GM19193 (cell line): ENCODE results near the gene DNMT1.

Source experiments
- POLR2A ChIP-seq: IDR thresholded peaks from 4 replicates; pipeline ENCODE4 v1.6.1; 2011; ENCODE audit not compliant: insufficient read depth, insufficient read length; ENCODE audit errors: extremely low read depth

Gene DNMT1

GRCh38 chr19:10137751-10138682, 56.7 kb downstream of the DNMT1 start:
- no peak for TF ChIP-seq POLR2A

GRCh38 chr19:10136936-10137335, 57.8 kb downstream of the DNMT1 start:
- no peak for TF ChIP-seq POLR2A

- no peak for TF ChIP-seq POLR2A
These were observed 59.0 kb downstream of the DNMT1 start for GRCh38 chr19:10135551-10136334.

- TF ChIP-seq POLR2A, result no peak
These were observed 60.7 kb downstream of the DNMT1 start for GRCh38 chr19:10134040-10134439.

- TF ChIP-seq POLR2A, result no peak
These were observed 61.2 kb downstream of the DNMT1 start for GRCh38 chr19:10133596-10133995.

GRCh38 chr19:10132905-10133304, 61.8 kb downstream of the DNMT1 start:
- no peak for TF ChIP-seq POLR2A

- no peak for TF ChIP-seq POLR2A
These were observed 68.5 kb downstream of the DNMT1 start for GRCh38 chr19:10126213-10126639.

- no peak for TF ChIP-seq POLR2A
These were observed 70.3 kb downstream of the DNMT1 start for GRCh38 chr19:10124429-10124828.

GRCh38 chr19:10122045-10122444, 72.7 kb downstream of the DNMT1 start:
- no peak for TF ChIP-seq POLR2A

- TF ChIP-seq POLR2A, result no peak
These were observed 74.1 kb downstream of the DNMT1 start for GRCh38 chr19:10120538-10121189.

GRCh38 chr19:10118960-10119359, 75.8 kb downstream of the DNMT1 start:
- TF ChIP-seq POLR2A, result no peak

GRCh38 chr19:10116866-10117616, 77.7 kb downstream of the DNMT1 start:
- no peak for TF ChIP-seq POLR2A

- TF ChIP-seq POLR2A, result peak; percentile 42
These were observed 78.5 kb downstream of the DNMT1 start for GRCh38 chr19:10116085-10116865.
